A549 (cell line): ENCODE data around the gene ZNF319. TPM values are rescaled to one million over a fixed set of nuclear protein-coding genes. Genes with fewer than 3 reads are reported as not detected.

Source experiments
- ATAC-seq, 2 experiments: fragments of 200-7000 bp in 1 of 2; fragments of >200 bp in 1 of 2; cut with Nextera tagmentation in 1 of 2; cut with Tn5 transposase in 1 of 2; 3 replicates each; pipeline versions ENCODE4 v1.8.0 to v1.9.1; 2018 to 2020; ENCODE audit warnings: mild to moderate bottlenecking in 1 of 2, moderate library complexity in 1 of 2
- CTCF ChIA-PET: fragments of 300-600 bp; sonication (Branson Sonifier 250); formaldehyde crosslinking; extraction: SDS; loops from one replicate; lab custom pipeline; 2021; ENCODE audit warnings: antibody characterized with exemption, inconsistent platforms; lab: Yijun Ruan, JAX
- POLR2A ChIA-PET: fragments of 350-600 bp; formaldehyde crosslinking; extraction: SDS; loops from one replicate; lab custom pipeline; 2021; ENCODE audit warnings: antibody characterized with exemption, inconsistent platforms; lab: Yijun Ruan, JAX
- DNase-seq, 2 experiments: peaks; one replicate each; pipeline versions ENCODE4 v3.0.0 to v3.0.0-alpha.2; 2011 to 2016; ENCODE audit warnings: low read depth in 1 of 2, low spot score in 1 of 2
- FAIRE-seq: peaks from 2 replicates; lab custom pipeline; 2011; peaks lifted over from hg19 to GRCh38; lab: Jason Lieb, UNC
- H3K27ac ChIP-seq, 2 experiments: fragments of >200 bp; sonication (Bioruptor Twin); formaldehyde crosslinking; 3 replicates each; pipeline ENCODE4 v1.5.1; 2016 to 2017
- H3K4me1 ChIP-seq: fragments of >200 bp; sonication (Bioruptor Twin); formaldehyde crosslinking; 3 replicates; pipeline ENCODE4 v1.6.1; 2016
- H3K4me2 ChIP-seq: fragments of >200 bp; sonication (Bioruptor Twin); formaldehyde crosslinking; 3 replicates; pipeline ENCODE4 v1.6.1; 2016
- H3K4me3 ChIP-seq: fragments of >200 bp; sonication (Bioruptor Twin); formaldehyde crosslinking; 3 replicates; pipeline ENCODE4 v1.5.1; 2016
- H3K9me3 ChIP-seq: fragments of >200 bp; sonication (Bioruptor Twin); formaldehyde crosslinking; 3 replicates; pipeline ENCODE4 v1.6.1; 2016
- CBX8 ChIP-seq: fragments of 200-600 bp; sonication (generic); IDR thresholded peaks from 2 replicates; pipeline ENCODE4 v1.6.1; 2016
- CEBPB ChIP-seq, 2 experiments: fragments of >200 bp in 1 of 2; sonication (Bioruptor Twin) in 1 of 2; formaldehyde crosslinking in 1 of 2; IDR thresholded peaks; 2 replicates each; pipeline ENCODE4 v1.6.1; 2012 to 2016
- CHD4 ChIP-seq: fragments of 200-600 bp; sonication (generic); IDR thresholded peaks from 2 replicates; pipeline ENCODE4 v1.6.1; 2016; ENCODE audit warnings: antibody characterized with exemption, mild to moderate bottlenecking, borderline replicate concordance
- EHMT2 ChIP-seq: fragments of 200-600 bp; sonication (generic); IDR thresholded peaks from 2 replicates; pipeline ENCODE4 v1.6.1; 2016; ENCODE audit warnings: antibody characterized with exemption, low read depth, mild to moderate bottlenecking, moderate library complexity
- FOXS1 ChIP-seq: fragments of 250-450 bp; sonication (Bioruptor Pico); IDR thresholded peaks from 2 replicates; pipeline ENCODE4 v1.5.0; 2020; ENCODE audit warnings: mild to moderate bottlenecking, moderate library complexity
- GATA3 ChIP-seq: IDR thresholded peaks from 2 replicates; pipeline ENCODE4 v1.6.1; 2012; ENCODE audit warnings: borderline replicate concordance
- HOXA7 ChIP-seq: fragments of 250-450 bp; sonication (Bioruptor Pico); IDR thresholded peaks from 2 replicates; pipeline ENCODE4 v1.5.0; 2020; ENCODE audit warnings: mild to moderate bottlenecking, moderate library complexity
- HOXB13 ChIP-seq: fragments of 250-450 bp; sonication (Bioruptor Pico); IDR thresholded peaks from 2 replicates; pipeline ENCODE4 v1.5.0; 2020; ENCODE audit warnings: low read depth, mild to moderate bottlenecking, moderate library complexity
- JUN ChIP-seq, 2 experiments: fragments of >200 bp; sonication (Bioruptor Twin); formaldehyde crosslinking; IDR thresholded peaks; 2 replicates in 1 of 2; 3 replicates in 1 of 2; pipeline ENCODE4 v1.6.1; 2016 to 2017
- JUNB ChIP-seq: fragments of >200 bp; sonication (Bioruptor Twin); formaldehyde crosslinking; IDR thresholded peaks from 2 replicates; pipeline ENCODE4 v1.6.1; 2016
- MAFK ChIP-seq: fragments of 450-650 bp; IDR thresholded peaks from 2 replicates; pipeline ENCODE4 v1.6.1; 2014; ENCODE audit not compliant: partially characterized antibody
- MAZ ChIP-seq: fragments of 150-350 bp; IDR thresholded peaks from 2 replicates; pipeline ENCODE4 v1.6.1; 2014; ENCODE audit warnings: antibody characterized with exemption, low read depth, low read length, borderline replicate concordance
- NFE2L2 ChIP-seq: fragments of 150-350 bp; conservative IDR thresholded peaks from 2 replicates; pipeline ENCODE4 v1.6.1; 2014; ENCODE audit warnings: low read length
- PHF8 ChIP-seq: fragments of 200-600 bp; sonication (generic); IDR thresholded peaks from 2 replicates; pipeline ENCODE4 v1.6.1; 2016; ENCODE audit warnings: low read depth, mild to moderate bottlenecking, antibody characterized with exemption, moderate library complexity, borderline replicate concordance
- POLR2AphosphoS2 ChIP-seq: conservative IDR thresholded peaks from 2 replicates; pipeline ENCODE4 v1.6.1; 2012; ENCODE audit warnings: low read length, improper control_type of control experiment, inconsistent platforms
- RNF2 ChIP-seq: fragments of 200-600 bp; sonication (generic); IDR thresholded peaks from 2 replicates; pipeline ENCODE4 v1.6.1; 2016; ENCODE audit warnings: low read depth, mild to moderate bottlenecking, antibody characterized with exemption, moderate library complexity, borderline replicate concordance
- SMC3 ChIP-seq: fragments of >200 bp; sonication (Bioruptor Twin); formaldehyde crosslinking; IDR thresholded peaks from 3 replicates; pipeline ENCODE4 v1.6.1; 2018; ENCODE audit warnings: inconsistent platforms
- TFCP2L1 ChIP-seq: fragments of 250-450 bp; sonication (Bioruptor Pico); IDR thresholded peaks from 2 replicates; pipeline ENCODE4 v1.5.0; 2021; ENCODE audit warnings: mild to moderate bottlenecking
- ZC3H11A ChIP-seq: fragments of 450-650 bp; IDR thresholded peaks from 2 replicates; pipeline ENCODE4 v1.6.1; 2014; ENCODE audit warnings: antibody characterized with exemption, mild to moderate bottlenecking
- ZSCAN20 ChIP-seq: fragments of 250-450 bp; sonication (Bioruptor Pico); IDR thresholded peaks from 2 replicates; pipeline ENCODE4 v1.8.0; 2022; ENCODE audit warnings: mild to moderate bottlenecking, moderate library complexity
- WGBS: methylation state at CpG from one replicate; pipeline ENCODE4 v1.1.6; 2017; ENCODE audit errors: missing lambda C conversion rate; 5-methylcytosine and 5-hydroxymethylcytosine counted together
- polyA plus RNA-seq, 4 experiments: library from polyadenylated mRNA; depleted of rRNA in 3 of 4; stranded (reverse); fragments of >200 nt; fragmentation: RNase III in 1 of 4; extraction: RNeasy Plus Mini Kit Qiagen cat#74134 plus additional on column Dnase treatment in 1 of 4; gene quantifications; 2 replicates in 3 of 4; 3 replicates in 1 of 4; pipeline ENCODE4 v1.2.3, GENCODE V29; 2011 to 2017
- TF ChIP-seq, protein P1 (sequence below): IDR thresholded peaks from 2 replicates; pipeline ENCODE4 v1.6.1; 2012
- TF ChIP-seq, protein P2 (sequence below): fragments of 450-650 bp; IDR thresholded peaks from 2 replicates; pipeline ENCODE4 v1.6.1; 2014; ENCODE audit warnings: antibody characterized with exemption
- TF ChIP-seq, protein P3 (sequence below): fragments of >200 bp; sonication (Bioruptor Twin); formaldehyde crosslinking; IDR thresholded peaks from 3 replicates; pipeline ENCODE4 v1.6.1; 2016
- TF ChIP-seq, protein P4 (sequence below): IDR thresholded peaks from 2 replicates; pipeline ENCODE4 v1.6.1; 2012
- TF ChIP-seq, protein P5 (sequence below): fragments of 150-350 bp; IDR thresholded peaks from 2 replicates; pipeline ENCODE4 v1.6.1; 2014; ENCODE audit warnings: low read depth, mild to moderate bottlenecking, low read length

The ZNF319 gene
- polyA plus RNA-seq, 2 of the 4 experiments (the other 2 are of a cell fraction) = 10.8 to 11.3 TPM

DNA sequence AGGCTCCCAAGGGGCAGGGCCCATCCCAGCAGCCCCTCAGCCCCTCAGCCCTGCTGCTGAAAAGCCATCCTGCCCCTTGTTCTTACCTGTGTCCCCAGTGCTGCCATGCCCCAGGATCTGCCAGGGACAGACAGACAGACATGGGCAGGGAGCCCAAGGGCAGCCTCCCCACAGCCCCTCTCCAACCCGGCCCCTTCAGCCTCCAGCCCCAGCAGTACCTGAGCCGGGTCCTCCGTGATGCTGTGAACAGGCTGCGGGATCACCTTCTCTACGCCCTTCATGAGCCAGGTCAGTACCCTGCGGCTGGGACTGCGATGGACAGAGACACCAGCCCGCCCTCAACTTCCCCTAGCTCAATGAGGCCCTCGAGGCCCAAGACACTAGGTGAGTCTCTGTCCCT lies 37.7 kb downstream of the ZNF319 start (continued):
- no peak for TF ChIP-seq FOXS1 (CRISPR knock-in tag)

DNA sequence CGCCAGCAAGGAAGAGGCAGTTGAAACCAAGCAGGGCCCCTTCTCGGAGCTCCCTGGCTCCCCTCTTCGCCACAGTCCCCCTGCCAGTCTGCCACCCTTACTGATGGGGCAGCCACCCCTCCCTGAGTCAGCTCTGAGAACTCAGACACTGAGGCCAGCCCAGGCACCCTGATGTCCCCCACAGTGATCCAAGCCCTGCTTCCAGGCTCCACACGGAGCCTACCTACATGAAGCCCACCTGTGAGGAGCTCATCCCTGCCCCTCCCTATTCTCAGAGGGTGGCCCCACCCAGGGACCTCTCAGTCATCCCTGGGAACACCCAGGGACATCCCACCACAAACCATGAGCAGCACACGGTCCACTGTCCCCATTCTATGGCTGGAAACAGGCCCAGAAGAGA lies 38.4 kb downstream of the ZNF319 start:
- DNase-seq (no peak), ATAC-seq (no peak), FAIRE-seq (no peak)
- ChIA-PET CTCF (interaction anchor here (0.6 to 1.7 kb wide), 7 partner anchors 9 to 62 kb away, joined by 3 to 5 read pairs (median 3); no protein-coding TSS in a partner anchor), POLR2A (no interaction called here)
- no peak overlapping the region for H3K4me3 ChIP-seq
- peaks cover 15% of the 10 kb centered on the region; the same call in 2 of the 3 replicates for H3K4me1 ChIP-seq
- no peak overlapping the region for H3K4me2 ChIP-seq
- no peak overlapping the region for H3K27ac ChIP-seq
- 50% methylated on average over 4 of the region's 5 CpGs for WGBS
- TF ChIP-seq CHD4 = no peak
- TF ChIP-seq RNF2 = no peak
- TF ChIP-seq ZC3H11A = no peak
- no peak for TF ChIP-seq MAZ
- no peak for TF ChIP-seq POLR2AphosphoS2
- TF ChIP-seq, protein P1, sequence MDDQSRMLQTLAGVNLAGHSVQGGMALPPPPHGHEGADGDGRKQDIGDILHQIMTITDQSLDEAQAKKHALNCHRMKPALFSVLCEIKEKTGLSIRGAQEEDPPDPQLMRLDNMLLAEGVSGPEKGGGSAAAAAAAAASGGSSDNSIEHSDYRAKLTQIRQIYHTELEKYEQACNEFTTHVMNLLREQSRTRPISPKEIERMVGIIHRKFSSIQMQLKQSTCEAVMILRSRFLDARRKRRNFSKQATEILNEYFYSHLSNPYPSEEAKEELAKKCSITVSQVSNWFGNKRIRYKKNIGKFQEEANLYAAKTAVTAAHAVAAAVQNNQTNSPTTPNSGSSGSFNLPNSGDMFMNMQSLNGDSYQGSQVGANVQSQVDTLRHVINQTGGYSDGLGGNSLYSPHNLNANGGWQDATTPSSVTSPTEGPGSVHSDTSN = no peak
- no peak for TF ChIP-seq CBX8
- no peak for TF ChIP-seq CEBPB (IDR thresholded peaks at IDR 0.05)
- no peak for TF ChIP-seq NFE2L2
- H3K9me3 ChIP-seq = no peaks in the 10 kb centered on the region

DNA sequence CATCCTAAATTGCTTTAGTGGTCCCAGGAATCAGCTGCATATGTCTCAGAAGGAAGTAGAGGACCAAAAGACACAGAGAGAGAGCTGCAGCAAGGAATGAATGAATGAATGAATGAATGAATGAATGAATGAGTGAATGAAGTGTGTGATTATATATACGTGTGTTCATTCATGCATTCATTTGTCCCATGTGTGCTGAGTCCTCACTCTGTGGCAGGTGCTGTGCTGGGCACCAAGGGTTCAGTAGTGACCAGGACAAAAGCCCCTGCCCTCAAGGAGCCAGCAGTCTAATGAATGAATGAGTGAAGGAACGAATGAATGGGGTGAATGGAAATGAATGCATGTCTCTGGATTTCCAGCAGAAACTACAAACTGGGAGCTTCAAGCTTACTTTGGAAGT lies 38.9 kb downstream of the ZNF319 start:
- no peaks in the 10 kb centered on the region for H3K9me3 ChIP-seq
- H3K27ac ChIP-seq = no peak overlapping the region
- TF ChIP-seq, protein P2, sequence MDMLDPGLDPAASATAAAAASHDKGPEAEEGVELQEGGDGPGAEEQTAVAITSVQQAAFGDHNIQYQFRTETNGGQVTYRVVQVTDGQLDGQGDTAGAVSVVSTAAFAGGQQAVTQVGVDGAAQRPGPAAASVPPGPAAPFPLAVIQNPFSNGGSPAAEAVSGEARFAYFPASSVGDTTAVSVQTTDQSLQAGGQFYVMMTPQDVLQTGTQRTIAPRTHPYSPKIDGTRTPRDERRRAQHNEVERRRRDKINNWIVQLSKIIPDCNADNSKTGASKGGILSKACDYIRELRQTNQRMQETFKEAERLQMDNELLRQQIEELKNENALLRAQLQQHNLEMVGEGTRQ = no peak
- TF ChIP-seq PHF8 = no peak
- TF ChIP-seq HOXB13 (CRISPR knock-in tag) = no peak
- TF ChIP-seq HOXA7 (CRISPR knock-in tag) = no peak
- TF ChIP-seq EHMT2 = no peak
- no peak for TF ChIP-seq CEBPB (IDR thresholded peaks at IDR 0.05)
- no peak for TF ChIP-seq MAFK
- TF ChIP-seq, protein P3, sequence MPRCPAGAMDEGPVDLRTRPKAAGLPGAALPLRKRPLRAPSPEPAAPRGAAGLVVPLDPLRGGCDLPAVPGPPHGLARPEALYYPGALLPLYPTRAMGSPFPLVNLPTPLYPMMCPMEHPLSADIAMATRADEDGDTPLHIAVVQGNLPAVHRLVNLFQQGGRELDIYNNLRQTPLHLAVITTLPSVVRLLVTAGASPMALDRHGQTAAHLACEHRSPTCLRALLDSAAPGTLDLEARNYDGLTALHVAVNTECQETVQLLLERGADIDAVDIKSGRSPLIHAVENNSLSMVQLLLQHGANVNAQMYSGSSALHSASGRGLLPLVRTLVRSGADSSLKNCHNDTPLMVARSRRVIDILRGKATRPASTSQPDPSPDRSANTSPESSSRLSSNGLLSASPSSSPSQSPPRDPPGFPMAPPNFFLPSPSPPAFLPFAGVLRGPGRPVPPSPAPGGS = no peak
- TF ChIP-seq, protein P4, sequence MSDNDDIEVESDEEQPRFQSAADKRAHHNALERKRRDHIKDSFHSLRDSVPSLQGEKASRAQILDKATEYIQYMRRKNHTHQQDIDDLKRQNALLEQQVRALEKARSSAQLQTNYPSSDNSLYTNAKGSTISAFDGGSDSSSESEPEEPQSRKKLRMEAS = no peak
- no peak for TF ChIP-seq FOXS1 (CRISPR knock-in tag)
- no peak for TF ChIP-seq SMC3
- TF ChIP-seq, protein P5, sequence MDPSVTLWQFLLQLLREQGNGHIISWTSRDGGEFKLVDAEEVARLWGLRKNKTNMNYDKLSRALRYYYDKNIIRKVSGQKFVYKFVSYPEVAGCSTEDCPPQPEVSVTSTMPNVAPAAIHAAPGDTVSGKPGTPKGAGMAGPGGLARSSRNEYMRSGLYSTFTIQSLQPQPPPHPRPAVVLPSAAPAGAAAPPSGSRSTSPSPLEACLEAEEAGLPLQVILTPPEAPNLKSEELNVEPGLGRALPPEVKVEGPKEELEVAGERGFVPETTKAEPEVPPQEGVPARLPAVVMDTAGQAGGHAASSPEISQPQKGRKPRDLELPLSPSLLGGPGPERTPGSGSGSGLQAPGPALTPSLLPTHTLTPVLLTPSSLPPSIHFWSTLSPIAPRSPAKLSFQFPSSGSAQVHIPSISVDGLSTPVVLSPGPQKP = no peak
- no peak for TF ChIP-seq GATA3
- TF ChIP-seq ZSCAN20 = no peak
- no peak for TF ChIP-seq TFCP2L1 (CRISPR knock-in tag)
- no peak for TF ChIP-seq JUNB
- TF ChIP-seq ZC3H11A = no peak
- TF ChIP-seq JUN (IDR thresholded peaks at IDR 0.05) = no peak
- DNase-seq (no peak), FAIRE-seq (no peak), ATAC-seq (no peak)
- no peak overlapping the region for H3K4me3 ChIP-seq
- ChIA-PET POLR2A (no interaction called here), CTCF (interaction anchor here (0.7 to 1.7 kb wide), 6 partner anchors 8 to 62 kb away, joined by 3 to 5 read pairs (median 3); no protein-coding TSS in a partner anchor)
- WGBS = 36% methylated on average over 2 of the region's 2 CpGs
- peaks cover 10% of the 10 kb centered on the region; the same call in 2 of the 3 replicates for H3K4me1 ChIP-seq
- H3K4me2 ChIP-seq = no peak overlapping the region
